ENCODE measurements around the gene NKPD1. TPM values are rescaled to one million over a fixed set of nuclear protein-coding genes. Genes with fewer than 3 reads are reported as not detected.

Gene NKPD1
- total RNA-seq, 1 experiment from 2014 or later: 0.64 TPM

DNA sequence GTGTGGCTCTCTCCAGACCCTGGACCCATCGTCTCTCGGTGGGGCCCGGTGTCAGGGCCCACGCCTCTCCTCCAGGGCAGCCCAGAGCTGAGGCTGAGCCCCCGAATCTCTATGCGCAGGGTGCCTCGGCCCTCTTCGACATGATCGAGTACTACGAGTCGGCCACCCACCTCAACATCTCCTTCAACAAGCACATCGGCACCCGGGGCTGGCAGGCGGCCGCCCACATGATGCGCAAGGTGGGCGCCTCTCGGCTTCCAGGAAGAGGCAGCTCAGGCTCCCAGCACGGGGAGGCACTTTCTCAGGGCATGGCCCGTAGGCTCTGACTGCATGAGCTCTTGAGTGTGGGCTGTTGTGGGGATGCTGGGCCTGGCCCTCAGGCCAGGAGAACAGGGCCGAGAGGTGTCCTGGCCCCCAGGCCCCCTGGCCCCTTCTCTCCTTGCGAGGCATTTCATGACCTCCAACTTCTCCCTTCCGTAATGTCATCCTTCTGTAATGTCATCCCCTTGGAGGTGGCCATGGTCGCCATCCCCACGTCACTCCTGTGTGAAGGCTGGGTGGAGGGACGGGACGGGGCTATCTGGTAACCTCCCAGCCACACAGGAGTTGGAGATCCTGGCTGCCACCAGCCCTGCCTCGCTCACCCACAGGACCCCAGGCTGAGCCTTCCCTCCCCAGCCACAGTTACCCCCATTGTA is 19.4 kb downstream of the NKPD1 start:
- H3K27ac Mint-ChIP-seq (ENCODE audit: unreplicated experiment): no peak overlapping the region

DNA sequence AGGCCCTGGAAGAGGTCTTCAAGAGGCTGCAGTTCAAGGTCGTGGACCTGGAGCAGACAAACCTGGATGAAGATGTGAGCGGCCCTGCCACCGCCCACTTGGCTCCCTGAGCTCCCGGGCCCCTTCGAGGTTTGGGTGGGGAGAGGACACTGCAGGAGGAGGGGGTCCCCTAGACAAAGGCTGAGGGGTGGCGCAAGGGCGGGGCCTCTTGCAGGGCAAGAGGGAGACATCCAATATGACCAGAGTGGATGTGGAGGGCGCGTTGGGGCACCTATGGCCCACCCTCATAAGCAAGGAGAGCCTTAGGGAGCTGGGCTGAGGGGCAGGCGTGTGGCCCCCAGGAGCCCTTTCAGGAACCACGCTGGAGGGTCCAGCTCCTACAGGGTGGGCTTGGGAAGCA is 20.2 kb downstream of the NKPD1 start:
- Mint-ChIP-seq H3K27me3 (ENCODE audit: unreplicated experiment) (no peaks in the 10 kb centered on the region), H3K36me3 (ENCODE audit: insufficient read depth, unreplicated experiment) (peaks cover 36% of the 10 kb centered on the region), H3K4me1 (ENCODE audit: low read depth, unreplicated experiment) (no peaks in the 10 kb centered on the region), H3K4me3 (ENCODE audit: low read depth, unreplicated experiment) (no peak overlapping the region), H3K27ac (ENCODE audit: unreplicated experiment) (no peak overlapping the region), H3K9me3 (ENCODE audit: low read depth, unreplicated experiment) (no peaks in the 10 kb centered on the region)
- TF ChIP-seq, protein P1, sequence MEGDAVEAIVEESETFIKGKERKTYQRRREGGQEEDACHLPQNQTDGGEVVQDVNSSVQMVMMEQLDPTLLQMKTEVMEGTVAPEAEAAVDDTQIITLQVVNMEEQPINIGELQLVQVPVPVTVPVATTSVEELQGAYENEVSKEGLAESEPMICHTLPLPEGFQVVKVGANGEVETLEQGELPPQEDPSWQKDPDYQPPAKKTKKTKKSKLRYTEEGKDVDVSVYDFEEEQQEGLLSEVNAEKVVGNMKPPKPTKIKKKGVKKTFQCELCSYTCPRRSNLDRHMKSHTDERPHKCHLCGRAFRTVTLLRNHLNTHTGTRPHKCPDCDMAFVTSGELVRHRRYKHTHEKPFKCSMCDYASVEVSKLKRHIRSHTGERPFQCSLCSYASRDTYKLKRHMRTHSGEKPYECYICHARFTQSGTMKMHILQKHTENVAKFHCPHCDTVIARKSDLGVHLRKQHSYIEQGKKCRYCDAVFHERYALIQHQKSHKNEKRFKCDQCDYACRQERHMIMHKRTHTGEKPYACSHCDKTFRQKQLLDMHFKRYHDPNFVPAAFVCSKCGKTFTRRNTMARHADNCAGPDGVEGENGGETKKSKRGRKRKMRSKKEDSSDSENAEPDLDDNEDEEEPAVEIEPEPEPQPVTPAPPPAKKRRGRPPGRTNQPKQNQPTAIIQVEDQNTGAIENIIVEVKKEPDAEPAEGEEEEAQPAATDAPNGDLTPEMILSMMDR (IDR thresholded peaks at IDR 0.05; ENCODE audit: unreplicated experiment): no peak
- no TSS peak for BruUV-seq (replicated peaks)
- CTCF ChIA-PET: no interaction called here
- DNase-seq: no peak
- intact Hi-C loops (cut with micrococcal nuclease; ENCODE audit: unreplicated experiment): no loop called here

More for the DNA sequence above, 19.4 kb downstream of the NKPD1 start:
- CTCF ChIA-PET: no interaction called here
- no peaks in the 10 kb centered on the region for H3K9me3 Mint-ChIP-seq (ENCODE audit: low read depth, unreplicated experiment)
- intact Hi-C loops (cut with micrococcal nuclease; ENCODE audit: unreplicated experiment): no loop called here
- peaks cover 36% of the 10 kb centered on the region for H3K36me3 Mint-ChIP-seq (ENCODE audit: insufficient read depth, unreplicated experiment)
- no peaks in the 10 kb centered on the region for H3K27me3 Mint-ChIP-seq (ENCODE audit: unreplicated experiment)
- DNase-seq: no peak
- no peaks in the 10 kb centered on the region for H3K4me1 Mint-ChIP-seq (ENCODE audit: low read depth, unreplicated experiment)
- H3K4me3 Mint-ChIP-seq (ENCODE audit: low read depth, unreplicated experiment): no peak overlapping the region
- TF ChIP-seq, protein P1 (IDR thresholded peaks at IDR 0.05; ENCODE audit: unreplicated experiment): no peak
- BruUV-seq (replicated peaks): no TSS peak

DNA sequence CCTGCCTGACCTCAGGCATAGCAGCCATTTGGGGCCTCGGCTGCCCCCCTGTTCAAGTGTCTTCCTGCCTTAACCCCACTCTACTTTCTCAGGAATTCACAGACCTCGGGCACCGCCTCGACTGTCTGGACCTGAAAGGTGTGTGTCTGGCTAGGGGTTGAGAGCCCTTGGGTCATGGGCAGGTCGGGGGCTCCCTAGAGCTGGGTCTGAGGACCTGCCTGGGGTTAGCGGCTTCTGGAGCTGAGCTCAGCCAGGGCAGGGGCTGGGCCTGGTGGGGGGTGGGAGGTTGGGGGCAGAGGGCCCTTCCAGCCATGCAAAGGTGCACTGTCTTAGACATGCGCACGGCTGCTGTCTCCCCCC is 20.7 kb downstream of the NKPD1 start:
- TF ChIP-seq, protein P1 (IDR thresholded peaks at IDR 0.05; ENCODE audit: unreplicated experiment): no peak
- peaks cover 36% of the 10 kb centered on the region for H3K36me3 Mint-ChIP-seq (ENCODE audit: insufficient read depth, unreplicated experiment)
- no TSS peak for BruUV-seq (replicated peaks)
- no peak overlapping the region for H3K27ac Mint-ChIP-seq (ENCODE audit: unreplicated experiment)
- H3K9me3 Mint-ChIP-seq (ENCODE audit: low read depth, unreplicated experiment): no peaks in the 10 kb centered on the region
- intact Hi-C loops (cut with micrococcal nuclease; ENCODE audit: unreplicated experiment): no loop called here
- no peaks in the 10 kb centered on the region for H3K4me1 Mint-ChIP-seq (ENCODE audit: low read depth, unreplicated experiment)
- DNase-seq: no peak
- CTCF ChIA-PET: no interaction called here
- no peaks in the 10 kb centered on the region for H3K27me3 Mint-ChIP-seq (ENCODE audit: unreplicated experiment)
- H3K4me3 Mint-ChIP-seq (ENCODE audit: low read depth, unreplicated experiment): no peak overlapping the region

DNA sequence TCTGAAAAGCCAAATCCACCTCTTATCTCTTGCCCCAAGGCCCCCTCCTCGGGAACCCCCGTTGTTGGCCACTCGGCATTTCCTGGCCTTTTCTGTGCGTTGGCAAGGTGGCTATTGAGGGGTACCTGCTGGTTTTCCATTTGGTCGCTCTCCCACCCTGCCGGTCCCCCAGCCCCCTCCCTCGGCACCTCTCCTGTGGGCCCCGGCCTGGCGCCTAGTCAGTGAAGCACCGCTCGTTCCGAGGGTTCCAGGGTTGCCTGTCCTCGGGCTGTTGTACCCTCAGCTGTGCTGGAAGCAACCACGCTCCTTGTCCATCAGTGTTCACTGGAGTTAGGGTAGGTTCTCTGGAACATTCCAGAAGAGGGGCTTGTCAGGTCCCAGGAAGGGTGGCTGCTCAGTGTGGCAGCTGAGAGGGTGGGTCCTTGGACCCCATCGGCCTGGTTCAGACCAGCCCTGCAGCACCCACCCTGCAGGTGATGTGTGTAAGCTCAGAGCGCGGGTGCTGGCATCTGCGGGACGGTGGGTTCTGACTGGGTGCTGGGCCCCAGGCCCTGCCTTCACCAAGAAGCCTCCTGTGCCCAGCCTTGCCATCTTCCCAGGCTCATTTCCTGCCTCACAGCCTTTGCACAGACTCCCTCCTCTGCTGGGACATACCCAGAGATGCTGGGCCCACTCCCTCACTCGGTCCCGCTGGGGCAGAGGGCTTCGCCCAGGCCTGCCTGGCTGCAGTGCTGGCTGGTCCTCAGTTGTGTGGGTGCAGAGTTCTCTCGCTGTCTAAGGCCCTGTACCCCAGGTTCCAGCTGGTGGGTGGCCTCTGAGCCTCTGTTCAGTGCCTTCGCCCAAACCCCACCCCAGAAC is 21.3 kb downstream of the NKPD1 start:
- no peak for DNase-seq
- TF ChIP-seq, protein P1 (IDR thresholded peaks at IDR 0.05; ENCODE audit: unreplicated experiment): no peak
- Mint-ChIP-seq H3K27ac (ENCODE audit: unreplicated experiment) (no peak overlapping the region), H3K4me3 (ENCODE audit: low read depth, unreplicated experiment) (no peak overlapping the region), H3K27me3 (ENCODE audit: unreplicated experiment) (no peaks in the 10 kb centered on the region), H3K9me3 (ENCODE audit: low read depth, unreplicated experiment) (no peaks in the 10 kb centered on the region), H3K36me3 (ENCODE audit: insufficient read depth, unreplicated experiment) (peaks cover 36% of the 10 kb centered on the region), H3K4me1 (ENCODE audit: low read depth, unreplicated experiment) (no peaks in the 10 kb centered on the region)
- CTCF ChIA-PET: interaction anchor here (0.5 kb wide), 1 partner anchor 24 kb away, joined by 3 read pairs; no protein-coding TSS in a partner anchor
- no TSS peak for BruUV-seq (replicated peaks)
- intact Hi-C loops (cut with micrococcal nuclease; ENCODE audit: unreplicated experiment): no loop called here

Data from Calu3 (cell line).